SK-MEL-5 (cell line): ENCODE data around the gene SORCS2. TPM values are rescaled to one million over a fixed set of nuclear protein-coding genes. Genes with fewer than 3 reads are reported as not detected.

Experiments
- DNase-seq: peaks from one replicate; pipeline ENCODE4 v3.0.0-alpha.2; 2016; ENCODE audit warnings: low read depth, low spot score
- in situ Hi-C: cut with HindIII; loops from 2 replicates; pipeline ENCODE4 v1.10.0; 2016; ENCODE audit warnings: low sequenced_read_pairs, high pct_unique_total_duplicates, low pct_unique_long_range_greater_than_20kb
- total RNA-seq: library from RNA; depleted of rRNA; stranded (reverse); fragments of >200 nt; shearing (Covaris generic); gene quantifications from 2 replicates; pipeline ENCODE4 v1.2.3, GENCODE V29; 2014

Gene SORCS2
- total RNA-seq, 1 experiment from 2014 or later = not detected

DNA sequence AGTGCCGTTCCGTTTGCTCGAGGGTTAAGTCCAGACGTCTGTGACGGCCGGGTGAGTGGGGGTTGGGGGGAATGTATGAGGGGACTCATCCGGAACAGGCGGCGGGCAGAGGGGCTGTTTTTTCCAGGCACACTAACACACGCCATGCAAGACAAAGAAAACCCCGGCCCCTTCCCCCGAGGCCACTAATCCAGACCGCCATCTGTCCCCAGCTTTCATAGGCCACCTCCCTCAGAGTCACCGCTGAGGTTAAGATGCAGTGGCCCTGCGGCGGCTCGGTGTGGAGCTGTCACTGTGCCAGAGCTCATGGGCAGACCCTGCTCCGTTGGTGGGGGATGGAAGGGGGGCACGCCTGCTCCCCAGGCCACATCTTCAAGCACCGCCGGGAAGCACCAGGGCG lies 34.1 kb downstream of the SORCS2 start:
- DNase-seq = no peak
- in situ Hi-C loops = no loop called here

DNA sequence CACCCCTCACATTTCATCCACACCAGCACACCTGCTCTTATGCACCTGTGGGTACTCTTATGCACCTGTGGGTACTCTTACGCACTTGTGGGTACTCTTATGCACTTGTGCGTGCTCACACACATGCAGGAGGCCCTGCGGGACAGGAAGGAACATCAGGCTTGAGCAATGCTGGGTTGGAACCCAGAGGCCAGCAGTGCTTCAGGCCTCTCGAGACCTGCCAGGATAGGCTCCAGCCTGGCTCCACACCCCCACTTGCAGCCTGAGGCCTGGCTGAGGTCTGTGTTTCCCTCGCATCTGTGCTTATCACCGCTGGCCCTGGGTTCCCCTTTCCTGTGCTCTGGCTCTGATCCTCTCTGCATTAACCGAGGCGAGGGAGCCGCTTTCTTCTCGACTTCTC lies 34.7 kb downstream of the SORCS2 start:
- in situ Hi-C loops = no loop called here
- DNase-seq = no peak

DNA sequence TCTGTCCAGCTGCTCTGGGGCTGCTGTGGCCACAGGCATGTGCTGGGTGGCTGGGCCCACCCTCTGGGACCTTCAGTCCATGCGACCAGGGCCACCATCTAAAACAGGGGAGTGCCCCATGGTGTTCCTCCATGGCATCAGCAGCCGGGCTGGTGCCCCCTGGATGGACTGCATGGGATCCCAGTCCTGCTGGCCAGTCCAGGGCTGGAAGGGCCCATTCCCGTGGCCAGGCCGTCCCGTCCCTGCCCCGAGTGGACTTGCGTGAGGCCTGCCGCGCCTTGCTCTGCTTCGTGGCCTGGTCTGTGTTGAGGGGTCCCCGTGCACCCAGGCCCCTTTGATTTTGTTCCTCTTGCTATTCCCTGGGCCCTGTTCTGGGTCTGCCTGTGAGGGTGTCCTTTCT lies 36.4 kb downstream of the SORCS2 start:
- in situ Hi-C loops = no loop called here
- DNase-seq = no peak

DNA sequence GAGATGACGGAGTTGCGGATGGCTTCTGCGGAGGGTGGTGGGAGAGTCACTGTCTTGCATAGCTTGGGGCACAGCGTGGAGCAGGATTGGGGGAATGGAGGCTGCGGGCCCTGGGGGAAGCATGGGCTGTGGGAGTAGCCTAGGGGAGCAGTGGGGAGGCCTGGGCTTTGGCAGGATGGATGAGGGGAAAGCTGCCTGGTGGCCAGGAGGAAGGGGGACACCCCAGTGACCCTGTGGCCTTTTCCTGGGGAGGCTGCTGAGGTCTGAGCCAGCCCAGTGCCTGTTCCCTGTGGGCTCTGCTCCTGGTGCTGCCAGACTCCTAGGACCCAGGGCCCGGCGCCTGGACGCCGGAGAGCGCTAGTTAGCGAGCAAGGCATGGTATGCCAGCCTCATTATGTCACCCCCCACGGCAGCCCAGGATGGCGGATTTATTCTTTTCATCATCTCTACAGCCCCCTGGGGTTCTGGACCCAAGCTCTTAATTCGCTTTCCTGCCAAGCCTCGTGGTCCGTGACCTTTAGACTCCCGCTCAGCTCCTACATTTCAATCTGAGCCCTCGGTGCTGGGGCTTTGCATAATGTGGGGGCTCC lies 39.8 kb downstream of the SORCS2 start:
- in situ Hi-C loops = no loop called here
- no peak for DNase-seq

DNA sequence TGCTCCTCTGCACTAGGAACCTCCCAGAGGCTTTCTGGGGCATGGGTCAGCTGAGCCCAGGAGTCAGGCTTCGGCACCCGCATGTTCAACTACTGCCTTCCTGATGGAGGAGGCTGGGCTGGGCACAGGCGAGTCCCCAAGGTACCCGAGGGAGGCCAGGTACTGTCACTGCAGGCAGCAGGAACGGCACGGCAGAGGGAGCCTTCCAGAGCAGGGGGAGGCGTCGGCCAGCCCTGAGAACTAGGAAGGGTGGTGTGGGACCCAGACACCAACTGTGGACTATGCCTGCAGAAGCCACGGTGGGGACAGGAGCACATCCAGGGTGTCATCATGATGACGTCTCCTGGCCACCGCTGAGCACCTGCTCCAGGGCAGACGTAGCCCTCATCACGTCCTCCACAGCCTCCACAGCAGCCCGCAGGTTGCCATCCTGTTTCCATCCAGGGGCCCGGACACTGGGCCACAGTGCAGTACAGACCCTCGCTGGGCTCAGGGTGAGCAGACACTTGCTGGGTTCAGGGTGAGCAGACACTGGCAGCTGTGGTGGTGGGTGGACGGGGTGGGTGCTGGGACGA lies 40.8 kb downstream of the SORCS2 start:
- DNase-seq = no peak
- in situ Hi-C loops = no loop called here

DNA sequence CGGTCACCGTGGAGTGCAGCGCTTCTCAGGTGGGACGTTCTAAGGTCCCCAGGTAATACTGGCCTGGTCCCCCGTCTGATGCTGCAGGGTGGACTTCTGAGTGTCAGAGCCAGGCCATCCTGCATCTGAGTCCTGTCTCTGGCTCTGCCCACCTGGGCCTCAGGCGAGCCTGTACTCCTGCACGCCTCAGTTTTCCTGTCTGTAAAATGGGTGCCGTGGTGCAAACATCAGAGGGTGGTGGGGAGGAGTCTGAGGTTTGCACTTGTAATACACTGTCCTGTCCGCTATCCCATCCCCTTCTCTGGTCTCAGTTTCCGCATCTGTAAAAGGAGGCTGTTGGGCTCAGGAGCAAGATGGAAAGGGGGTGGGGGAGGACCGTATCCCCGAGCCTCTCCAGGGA lies 41.3 kb downstream of the SORCS2 start:
- in situ Hi-C loops = no loop called here
- no peak for DNase-seq

DNA sequence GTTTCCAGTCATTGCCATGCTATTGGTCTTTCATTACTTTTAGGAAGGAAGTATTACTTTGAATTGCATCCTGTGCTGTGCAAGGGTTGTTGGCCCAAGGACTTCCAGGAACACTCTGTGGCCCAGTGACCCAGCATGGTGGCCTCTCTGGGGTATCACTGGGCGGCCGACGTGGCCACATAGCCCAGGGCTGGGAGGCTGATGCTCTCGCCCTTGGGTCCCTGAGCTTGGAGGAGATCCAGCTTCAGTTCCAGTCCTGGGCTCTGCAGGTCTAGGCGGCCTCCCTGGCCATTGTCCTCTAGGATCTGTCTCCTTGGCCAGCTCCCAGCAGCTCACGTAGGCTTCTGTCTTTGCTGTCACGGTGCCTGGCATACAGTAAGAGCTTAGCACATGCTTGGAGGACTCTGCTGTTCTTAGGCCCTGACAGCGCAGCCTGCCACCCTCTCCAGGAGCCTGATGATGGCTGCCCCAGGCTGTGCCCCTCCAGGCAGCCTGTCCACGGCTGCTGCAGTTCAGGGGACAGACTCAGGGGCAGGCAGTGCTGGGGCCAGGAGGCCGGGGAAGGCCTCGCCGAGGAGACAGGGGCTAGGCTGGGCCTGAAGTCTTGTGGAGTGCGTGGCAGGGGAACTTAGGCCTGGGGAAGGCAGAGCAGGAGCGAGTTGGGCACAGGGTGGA lies 42.2 kb downstream of the SORCS2 start:
- in situ Hi-C loops = no loop called here
- DNase-seq = no peak

DNA sequence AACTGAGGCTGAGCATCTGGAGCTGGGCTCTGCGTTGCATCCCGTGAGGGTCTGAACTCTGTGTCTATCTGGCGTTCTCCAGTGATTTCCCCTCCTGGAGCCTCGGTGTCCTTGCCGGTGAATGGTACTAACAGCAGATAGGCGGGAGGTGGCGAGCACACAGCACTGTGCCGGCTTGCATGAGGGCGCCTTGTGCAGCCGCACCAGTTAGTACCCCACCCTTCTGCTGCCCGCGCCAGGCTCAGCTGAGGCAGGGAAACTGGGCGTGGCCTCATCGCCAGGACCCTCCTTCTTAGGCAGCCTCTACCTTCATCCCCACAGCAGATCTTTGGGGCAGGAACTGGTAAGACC lies 42.7 kb downstream of the SORCS2 start:
- in situ Hi-C loops = no loop called here
- no peak for DNase-seq

DNA sequence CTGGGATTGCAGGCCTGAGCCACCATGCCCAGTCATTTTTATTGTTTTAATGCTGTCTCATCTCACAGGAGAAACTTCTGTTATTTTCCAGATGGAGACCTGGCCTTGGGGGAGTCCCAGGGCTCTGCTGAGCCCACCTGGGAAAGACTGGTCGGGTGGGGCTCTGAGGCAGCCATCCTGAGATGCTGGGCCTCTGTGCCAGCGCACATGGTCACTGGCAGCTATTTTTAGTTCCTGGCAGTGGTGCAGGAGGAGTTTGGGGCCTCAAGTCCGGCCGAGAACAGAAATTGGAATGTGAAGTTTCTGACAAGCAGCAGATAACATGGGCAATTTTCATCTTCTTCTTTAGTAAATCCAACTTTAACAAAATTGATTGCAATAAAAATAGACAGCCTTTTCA lies 44.5 kb downstream of the SORCS2 start:
- in situ Hi-C loops = no loop called here
- no peak for DNase-seq

DNA sequence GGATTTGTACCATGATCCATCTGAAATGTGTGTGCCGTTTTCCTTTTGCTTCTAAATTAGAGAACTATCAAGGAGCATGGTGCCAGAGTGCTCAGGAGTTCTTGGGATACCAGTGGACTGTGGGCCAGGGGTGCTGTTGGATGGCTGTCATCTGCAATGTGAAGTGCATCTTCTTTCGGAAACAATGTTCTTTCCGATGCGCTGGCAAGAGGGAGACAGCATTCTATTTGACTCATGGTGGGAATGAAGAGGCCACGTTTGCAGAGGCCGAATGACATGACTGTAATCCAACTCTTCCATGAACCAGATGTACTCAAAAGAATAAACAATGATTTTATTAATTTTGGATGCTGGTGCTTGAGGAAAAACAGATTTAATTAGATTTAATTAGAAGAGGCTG lies 45.5 kb downstream of the SORCS2 start:
- DNase-seq = no peak
- in situ Hi-C loops = no loop called here

DNA sequence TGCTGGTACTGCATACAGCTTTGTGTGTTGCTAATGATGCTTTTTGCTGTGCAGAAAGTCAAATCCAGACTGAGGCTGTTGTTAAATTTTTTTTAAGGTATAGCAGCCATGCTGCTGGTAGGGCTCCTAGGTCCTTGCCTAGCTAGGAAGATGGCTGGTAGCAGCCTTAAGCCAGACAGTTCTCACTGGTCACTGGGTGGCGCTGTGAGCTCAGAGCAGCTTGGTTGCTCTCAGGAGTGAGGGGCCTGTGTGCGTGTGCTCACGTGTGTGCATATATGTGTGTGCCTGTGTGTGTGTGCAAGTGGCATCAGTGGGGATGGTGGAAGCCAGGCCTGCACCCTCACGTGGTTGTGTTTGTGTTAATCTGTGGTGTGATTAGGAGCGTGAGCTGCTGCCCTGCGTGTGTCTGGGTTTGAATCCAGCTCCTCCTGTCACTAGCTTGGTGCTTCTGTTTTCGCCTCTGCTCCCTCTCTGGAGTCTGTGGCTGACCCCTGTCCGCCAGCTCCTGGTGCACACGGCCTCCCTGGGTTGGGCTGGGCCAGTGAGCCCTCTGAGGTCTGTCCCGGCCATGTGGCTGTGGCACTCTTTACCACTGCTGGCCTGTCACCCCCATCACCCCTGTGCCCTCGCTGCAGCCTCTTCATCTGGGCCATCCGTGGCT lies 46.1 kb downstream of the SORCS2 start:
- peak; percentile 9 for DNase-seq

DNA sequence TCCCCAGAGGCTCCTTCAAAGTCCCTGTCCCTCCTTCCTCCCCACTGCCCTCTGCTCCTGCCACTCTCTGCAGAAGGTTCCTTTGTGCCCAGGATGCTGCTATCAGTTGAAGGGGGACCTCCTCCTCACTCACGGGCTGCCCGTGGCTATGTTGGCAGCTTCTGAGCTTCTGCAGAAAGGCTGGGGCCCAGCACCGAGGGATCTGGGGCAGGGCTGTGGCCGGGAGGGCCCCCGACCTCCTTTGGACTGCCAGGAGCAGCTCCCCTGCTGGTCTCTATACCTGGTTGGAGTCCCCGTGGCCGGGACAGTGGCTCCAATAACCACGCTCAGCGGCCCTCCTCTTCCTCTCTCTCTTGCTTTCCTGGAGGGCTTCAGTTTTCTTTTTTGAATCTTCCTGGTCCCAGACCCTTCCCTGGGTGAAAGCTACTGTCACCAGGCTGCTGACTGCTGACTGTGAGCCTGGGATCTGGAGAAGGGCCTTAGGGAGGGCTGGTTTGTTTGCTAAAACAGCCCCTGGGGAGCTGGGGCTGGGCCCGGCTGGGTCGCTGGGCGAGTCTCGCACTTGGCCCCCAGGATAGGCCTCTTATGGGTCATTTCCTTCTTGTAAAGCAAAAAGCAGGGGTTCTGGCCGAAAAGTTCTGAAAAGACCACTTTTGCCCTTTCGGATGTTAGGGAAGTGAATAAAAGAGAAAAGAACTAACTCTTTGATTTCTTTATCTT lies 46.9 kb downstream of the SORCS2 start:
- DNase-seq = no peak
- in situ Hi-C loops = no loop called here

More for the DNA sequence above, 46.1 kb downstream of the SORCS2 start:
- in situ Hi-C loops = no loop called here

DNA sequence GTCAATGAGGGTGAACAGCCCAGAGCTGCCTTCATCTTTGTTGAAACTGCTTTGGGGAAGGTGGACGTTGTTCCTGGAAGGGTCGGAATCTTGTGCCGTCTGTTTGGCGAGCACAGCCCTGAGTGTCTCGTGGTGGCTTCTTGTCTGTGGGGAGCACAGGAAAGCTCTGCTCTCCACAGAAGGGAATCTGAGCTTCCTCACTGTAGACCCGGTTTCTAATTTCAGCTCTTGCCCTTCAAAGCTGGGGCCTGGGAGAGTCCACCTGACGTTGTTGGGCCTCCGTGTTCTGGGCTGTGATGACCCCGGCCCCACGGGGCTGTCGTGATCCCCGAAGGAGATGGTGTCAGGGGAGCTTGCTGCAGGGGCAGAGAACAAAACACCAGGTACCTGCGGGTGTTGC lies 47.5 kb downstream of the SORCS2 start:
- DNase-seq = no peak
- in situ Hi-C loops = no loop called here

DNA sequence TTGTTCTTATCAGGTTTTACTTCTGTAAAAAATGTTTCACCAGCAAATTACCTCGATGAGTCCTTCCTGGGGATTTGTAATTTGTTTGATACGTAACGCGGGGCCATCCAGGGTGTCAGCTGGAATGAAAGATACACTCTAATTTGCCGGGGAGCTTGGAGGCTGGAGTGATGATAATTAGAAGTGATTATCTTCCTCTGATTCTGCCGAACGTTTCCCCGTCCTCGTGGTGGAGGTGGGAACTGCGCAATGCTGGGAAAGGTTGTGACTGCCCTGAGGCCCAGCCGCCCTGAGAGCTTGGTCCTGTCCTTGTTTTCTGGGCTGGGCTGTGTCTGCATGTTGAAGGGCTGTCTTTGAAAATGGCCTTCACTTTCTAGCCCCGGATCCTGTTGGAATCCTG lies 48.0 kb downstream of the SORCS2 start:
- no peak for DNase-seq
- in situ Hi-C loops = no loop called here

DNA sequence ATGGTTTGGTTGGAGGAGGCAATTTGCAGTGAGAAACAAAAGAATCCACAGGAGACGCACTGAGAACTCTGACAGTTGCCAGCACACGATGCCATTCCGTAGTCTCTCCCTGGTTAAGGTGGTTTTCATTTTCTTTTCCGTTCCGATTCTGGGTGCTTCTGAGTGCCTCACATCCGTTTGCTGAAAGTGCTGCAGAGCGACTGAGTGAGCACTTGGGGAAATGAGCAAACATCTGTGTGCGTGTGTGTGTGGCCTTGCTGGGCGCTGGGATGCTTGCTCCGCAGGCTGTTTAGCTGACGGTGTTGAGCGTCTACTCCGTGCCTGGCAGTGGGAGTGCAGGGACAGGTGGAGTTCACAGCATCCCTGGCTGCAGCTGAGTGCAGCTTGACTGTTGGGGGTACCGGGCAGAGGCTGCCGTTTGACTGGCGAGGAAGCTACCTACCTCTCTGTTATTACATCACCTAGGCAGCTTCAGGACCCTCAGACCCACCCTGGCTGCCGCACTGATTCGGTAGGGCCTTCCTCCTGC lies 49.3 kb downstream of the SORCS2 start:
- DNase-seq = no peak
- in situ Hi-C loops = no loop called here

DNA sequence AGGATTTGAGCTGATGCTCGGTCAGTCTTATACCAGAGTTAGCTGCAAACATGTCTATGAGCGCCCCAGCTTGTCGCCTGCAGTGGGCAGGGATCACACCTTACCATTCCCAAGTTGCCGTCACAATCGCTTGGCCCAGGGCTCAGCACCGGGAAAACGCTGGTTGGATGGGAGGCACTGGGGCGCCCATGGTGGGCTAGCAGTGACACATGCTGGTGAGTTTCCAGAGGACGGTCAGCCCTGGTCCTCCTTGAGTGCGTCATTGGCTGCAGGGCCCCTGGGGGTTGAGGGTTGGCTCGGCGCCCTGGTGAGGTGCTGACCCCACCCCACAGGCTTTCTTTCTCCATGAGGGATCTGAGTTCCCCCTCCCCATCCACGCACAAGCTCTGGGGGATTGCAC lies 50.4 kb downstream of the SORCS2 start:
- DNase-seq = no peak
- in situ Hi-C loops = no loop called here

DNA sequence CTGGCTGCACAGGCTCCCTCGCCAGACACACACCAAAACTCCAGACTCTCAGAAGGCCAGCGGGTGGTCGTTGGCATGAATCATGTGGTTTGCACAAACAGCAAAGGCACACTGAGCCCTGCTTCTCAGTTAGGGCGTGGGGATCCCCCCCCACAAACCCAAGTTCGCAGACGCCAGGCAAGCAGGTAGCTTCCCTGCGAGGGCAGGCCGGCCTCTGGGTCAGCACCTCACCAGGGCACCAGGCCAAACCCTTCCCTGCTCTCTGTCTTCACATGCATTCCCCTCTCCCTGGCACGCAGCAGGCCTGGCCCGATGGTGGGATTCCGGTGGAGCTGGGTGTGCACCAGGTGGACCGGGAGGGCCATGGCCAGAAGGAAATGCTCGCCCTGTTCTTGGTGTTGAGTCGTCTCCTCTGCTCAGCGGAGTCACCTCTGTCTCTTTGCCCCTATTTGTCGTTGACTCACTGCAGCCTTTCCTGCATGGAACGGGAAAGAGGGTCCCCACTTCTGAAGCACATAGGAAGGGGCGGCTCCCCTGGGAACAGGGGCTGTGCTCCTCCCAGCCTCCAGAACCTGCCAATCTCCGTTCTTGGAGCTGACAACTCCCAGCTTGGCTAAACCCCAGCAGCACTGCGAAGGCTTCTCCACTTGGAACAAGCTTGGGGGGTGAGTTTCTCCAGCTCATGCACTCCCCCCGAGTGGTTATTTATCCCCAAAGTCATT lies 51.4 kb downstream of the SORCS2 start:
- no peak for DNase-seq
- in situ Hi-C loops = no loop called here

DNA sequence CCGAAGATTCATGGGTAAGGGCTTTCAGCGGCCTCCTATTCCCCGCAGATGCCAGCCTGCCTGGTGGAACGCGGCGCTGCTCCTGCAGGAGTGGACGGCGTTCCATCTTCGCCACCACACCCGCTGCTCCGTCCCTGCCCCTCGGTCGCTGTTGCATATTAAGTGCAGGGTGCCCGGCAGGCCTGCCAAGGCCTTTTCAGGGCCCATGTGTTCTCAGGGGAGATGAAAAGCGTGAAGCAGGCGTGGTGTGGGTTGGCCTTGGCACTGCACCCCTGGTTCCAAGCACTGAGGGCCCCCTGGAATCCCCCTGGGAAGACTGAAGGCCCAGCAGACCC lies 52.0 kb downstream of the SORCS2 start:
- in situ Hi-C loops = no loop called here
- no peak for DNase-seq
